Neural cell (in vitro differentiated cells): ENCODE measurements around the gene MDM4. TPM values are rescaled to one million over a fixed set of nuclear protein-coding genes. Genes with fewer than 3 reads are reported as not detected.

Experiments used
- H2AFZ ChIP-seq: fragments of 200-600, 300-800 bp; sonication (generic), shearing (Covaris generic); 2 replicates; pipeline ENCODE4 v1.6.0; 2014; ENCODE audit warnings: low read depth, mild to moderate bottlenecking, antibody characterized with exemption, low read length, moderate library complexity
- H3F3A ChIP-seq: fragments of 200-600 bp; shearing (Covaris generic); 2 replicates; pipeline ENCODE4 v1.6.1; 2016; ENCODE audit warnings: mild to moderate bottlenecking, moderate library complexity, mixed read lengths, antibody characterized with exemption, low read length; ENCODE audit not compliant: insufficient read depth, poor library complexity, severe bottlenecking
- H3K27ac ChIP-seq: fragments of 200-600, 300-800 bp; sonication (generic), shearing (Covaris generic); 2 replicates; pipeline ENCODE4 v1.5.1; 2014; ENCODE audit warnings: mild to moderate bottlenecking, low read length, moderate library complexity
- H3K27me3 ChIP-seq: fragments of 300-800, 200-600 bp; sonication (generic), shearing (Covaris generic); 2 replicates; pipeline ENCODE4 v1.6.0; 2014; ENCODE audit warnings: mild to moderate bottlenecking, low read depth, low read length, moderate library complexity; ENCODE audit not compliant: insufficient read depth
- H3K36me3 ChIP-seq: fragments of 300-800, 200-600 bp; sonication (generic), shearing (Covaris generic); 2 replicates; pipeline ENCODE4 v1.5.1; 2014; ENCODE audit warnings: mild to moderate bottlenecking, antibody characterized with exemption, low read length, moderate library complexity; ENCODE audit not compliant: insufficient read depth
- H3K4me2 ChIP-seq: fragments of 300-800, 200-600 bp; sonication (generic), shearing (Covaris generic); 2 replicates; pipeline ENCODE4 v1.6.0; 2014; ENCODE audit warnings: mild to moderate bottlenecking, low read length
- H3K4me3 ChIP-seq: fragments of 300-800, 200-600 bp; sonication (generic), shearing (Covaris generic); 2 replicates; pipeline ENCODE4 v1.5.1; 2014; ENCODE audit warnings: mild to moderate bottlenecking, low read length, moderate library complexity
- H3K79me2 ChIP-seq: fragments of 200-600 bp; shearing (Covaris generic); replicated peaks from 2 replicates; pipeline ENCODE4 v1.6.0; 2014; ENCODE audit warnings: mild to moderate bottlenecking, low read length, moderate library complexity; ENCODE audit not compliant: insufficient read depth
- H3K9ac ChIP-seq: fragments of 300-800, 200-600 bp; sonication (generic), shearing (Covaris generic); 2 replicates; pipeline ENCODE4 v1.6.1; 2016; ENCODE audit warnings: mild to moderate bottlenecking, low read length, mixed read lengths
- H3K9me2 ChIP-seq: fragments of 200-600 bp; shearing (Covaris generic); 2 replicates; pipeline ENCODE4 v1.6.1; 2016; ENCODE audit warnings: mild to moderate bottlenecking, low read length, mixed read lengths; ENCODE audit not compliant: insufficient read depth
- H3K9me3 ChIP-seq: fragments of 200-600, 300-800 bp; sonication (generic), shearing (Covaris generic); 2 replicates; pipeline ENCODE4 v1.6.1; 2016; ENCODE audit warnings: mild to moderate bottlenecking, mixed run types, low read length, moderate library complexity, mixed read lengths
- H4K20me1 ChIP-seq: fragments of 200-600 bp; shearing (Covaris generic); 2 replicates; pipeline ENCODE4 v1.6.1; 2016; ENCODE audit warnings: mild to moderate bottlenecking, mixed run types; ENCODE audit not compliant: insufficient read depth
- CTCF ChIP-seq: fragments of 450-650 bp; IDR thresholded peaks from 2 replicates; pipeline ENCODE4 v1.5.1; 2014; ENCODE audit warnings: antibody characterized with exemption, mild to moderate bottlenecking, moderate library complexity; ENCODE audit not compliant: poor library complexity, severe bottlenecking
- EP300 ChIP-seq: fragments of 450-650 bp; conservative IDR thresholded peaks from 2 replicates; pipeline ENCODE4 v1.6.1; 2014; ENCODE audit warnings: antibody characterized with exemption, mild to moderate bottlenecking, moderate library complexity; ENCODE audit not compliant: poor library complexity, severe bottlenecking
- EZH2 ChIP-seq: fragments of 200-600, 300-800 bp; shearing (Covaris generic), sonication (generic); IDR thresholded peaks from 2 replicates; pipeline ENCODE4 v1.6.1; 2014; ENCODE audit warnings: antibody characterized with exemption, low read length, borderline replicate concordance, mild to moderate bottlenecking; ENCODE audit not compliant: insufficient read depth, poor library complexity, severe bottlenecking
- MXI1 ChIP-seq: fragments of 450-650 bp; conservative IDR thresholded peaks from 2 replicates; pipeline ENCODE4 v1.6.1; 2014; ENCODE audit warnings: antibody characterized with exemption, mild to moderate bottlenecking; ENCODE audit not compliant: poor library complexity, severe bottlenecking
- POLR2AphosphoS5 ChIP-seq: IDR thresholded peaks from 2 replicates; pipeline ENCODE4 v1.6.1; 2012
- RAD21 ChIP-seq: fragments of 450-650 bp; conservative IDR thresholded peaks from 2 replicates; pipeline ENCODE4 v1.6.1; 2014; ENCODE audit warnings: antibody characterized with exemption, mild to moderate bottlenecking, moderate library complexity
- REST ChIP-seq: IDR thresholded peaks from 2 replicates; pipeline ENCODE4 v1.6.1; 2012; ENCODE audit warnings: borderline replicate concordance
- SMC3 ChIP-seq: fragments of 450-650 bp; conservative IDR thresholded peaks from 2 replicates; pipeline ENCODE4 v1.6.1; 2014; ENCODE audit warnings: antibody characterized with exemption, mild to moderate bottlenecking, moderate library complexity; ENCODE audit not compliant: poor library complexity
- TAF1 ChIP-seq: IDR thresholded peaks from 2 replicates; pipeline ENCODE4 v1.6.1; 2012; ENCODE audit warnings: low read depth
- polyA plus RNA-seq: library from polyadenylated mRNA; depleted of rRNA; stranded (reverse); fragments of >200 nt; gene quantifications from 2 replicates; pipeline ENCODE4 v1.2.3, GENCODE V29; 2014

The MDM4 gene
- polyA plus RNA-seq, 1 donor from 2014 or later: 36.8 TPM

GRCh38 chr1:204575221-204576190 is 59.3 kb downstream of the MDM4 start:
- Histone ChIP-seq H3K27me3 (no peaks in the 10 kb centered on the region), H3K27ac (no peak overlapping the region), H3F3A (no peaks in the 10 kb centered on the region), H3K9me3 (no peaks in the 10 kb centered on the region), H3K9ac (no peak overlapping the region), H3K9me2 (no peaks in the 10 kb centered on the region), H3K4me3 (no peak overlapping the region), H4K20me1 (no peaks in the 10 kb centered on the region), H2AFZ (no peak overlapping the region), H3K79me2 (no peaks in the 10 kb centered on the region), H3K4me2 (no peak overlapping the region), H3K36me3 (no peaks in the 10 kb centered on the region)
- TF ChIP-seq MXI1 (no peak), RAD21 (no peak), POLR2AphosphoS5 (no peak), EZH2 (no peak), CTCF (no peak), EP300 (no peak), SMC3 (no peak), REST (no peak), TAF1 (no peak)

- no peaks in the 10 kb centered on the region for H3K9me2 ChIP-seq
- no peak overlapping the region for H2AFZ ChIP-seq
- TF ChIP-seq CTCF (no peak), TAF1 (no peak), SMC3 (no peak), EZH2 (no peak), MXI1 (no peak), RAD21 (no peak), POLR2AphosphoS5 (no peak), REST (no peak), EP300 (no peak)
- H4K20me1 ChIP-seq: no peaks in the 10 kb centered on the region
- no peak overlapping the region for H3K9ac ChIP-seq
- H3K79me2 ChIP-seq: no peaks in the 10 kb centered on the region
- H3F3A ChIP-seq: no peaks in the 10 kb centered on the region
- H3K4me2 ChIP-seq: no peak overlapping the region
- no peaks in the 10 kb centered on the region for H3K36me3 ChIP-seq
- no peak overlapping the region for H3K4me3 ChIP-seq
- H3K9me3 ChIP-seq: no peaks in the 10 kb centered on the region
- H3K27ac ChIP-seq: no peak overlapping the region
- no peaks in the 10 kb centered on the region for H3K27me3 ChIP-seq
Measured at GRCh38 chr1:204576422-204576821, 60.2 kb downstream of the MDM4 start.
